ENCODE data around the gene HLCS.

The HLCS gene

GRCh38 chr21:36728371-36729111 is 237.9 kb downstream of the HLCS start:
- no peak for DNase-seq (ENCODE audit: low read depth in 2 of 3, low spot score in 2 of 3)

DNA sequence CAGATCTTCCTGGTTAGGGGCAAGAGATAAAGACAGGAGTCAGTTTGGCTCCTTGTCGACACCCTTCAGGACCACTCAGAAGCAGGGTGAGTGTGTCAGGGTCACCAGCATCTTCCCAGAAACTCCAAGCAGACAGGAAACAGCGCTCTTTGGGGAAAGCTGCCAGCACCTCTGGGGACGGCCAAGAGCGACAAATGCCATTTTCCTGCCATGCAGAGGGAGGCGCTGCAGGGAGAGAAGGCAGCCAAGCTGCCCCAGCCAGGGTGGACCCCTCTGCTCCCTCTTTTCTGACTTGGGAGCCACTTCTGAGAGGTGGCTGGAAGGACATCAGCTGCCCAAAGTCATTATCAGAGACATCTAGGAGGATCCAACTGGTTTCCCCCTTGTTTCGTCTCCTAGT is 238.6 kb downstream of the HLCS start:
- DNase-seq (ENCODE audit: low read depth in 2 of 3, low spot score in 2 of 3) = no peak

GRCh38 chr21:36725793-36726386 is 240.6 kb downstream of the HLCS start:
- no peak for DNase-seq (ENCODE audit: low read depth in 2 of 3, low spot score in 2 of 3)

GRCh38 chr21:36724660-36725059 is 241.8 kb downstream of the HLCS start:
- no peak for DNase-seq (ENCODE audit: low read depth in 2 of 3, low spot score in 2 of 3)

DNA sequence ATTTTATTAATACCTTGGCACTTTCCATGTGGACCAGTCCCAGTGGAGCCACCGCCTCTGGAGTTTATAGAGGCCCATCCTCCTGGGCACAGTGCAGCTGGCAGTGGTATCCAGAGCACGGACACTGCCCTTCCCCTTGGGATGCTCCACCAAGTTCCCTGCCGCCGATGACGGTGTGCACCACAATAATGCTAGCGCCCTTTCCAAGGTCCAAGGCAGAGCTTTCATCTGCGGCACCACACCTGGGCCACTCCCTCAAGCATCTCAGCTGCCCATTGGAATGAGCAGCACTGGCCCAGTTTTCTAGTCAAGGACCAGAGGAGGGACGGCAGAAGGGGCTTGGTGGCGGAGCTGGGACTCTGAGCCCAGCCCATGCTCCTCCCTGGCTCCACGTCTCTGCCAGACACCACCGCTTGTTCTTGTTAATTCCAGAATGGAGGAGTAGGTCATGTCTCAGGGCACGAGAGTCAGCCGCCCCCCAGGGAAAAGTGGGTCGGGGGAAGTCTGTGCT is 243.0 kb downstream of the HLCS start:
- DNase-seq (ENCODE audit: low read depth in 2 of 3, low spot score in 2 of 3) = no peak

DNA sequence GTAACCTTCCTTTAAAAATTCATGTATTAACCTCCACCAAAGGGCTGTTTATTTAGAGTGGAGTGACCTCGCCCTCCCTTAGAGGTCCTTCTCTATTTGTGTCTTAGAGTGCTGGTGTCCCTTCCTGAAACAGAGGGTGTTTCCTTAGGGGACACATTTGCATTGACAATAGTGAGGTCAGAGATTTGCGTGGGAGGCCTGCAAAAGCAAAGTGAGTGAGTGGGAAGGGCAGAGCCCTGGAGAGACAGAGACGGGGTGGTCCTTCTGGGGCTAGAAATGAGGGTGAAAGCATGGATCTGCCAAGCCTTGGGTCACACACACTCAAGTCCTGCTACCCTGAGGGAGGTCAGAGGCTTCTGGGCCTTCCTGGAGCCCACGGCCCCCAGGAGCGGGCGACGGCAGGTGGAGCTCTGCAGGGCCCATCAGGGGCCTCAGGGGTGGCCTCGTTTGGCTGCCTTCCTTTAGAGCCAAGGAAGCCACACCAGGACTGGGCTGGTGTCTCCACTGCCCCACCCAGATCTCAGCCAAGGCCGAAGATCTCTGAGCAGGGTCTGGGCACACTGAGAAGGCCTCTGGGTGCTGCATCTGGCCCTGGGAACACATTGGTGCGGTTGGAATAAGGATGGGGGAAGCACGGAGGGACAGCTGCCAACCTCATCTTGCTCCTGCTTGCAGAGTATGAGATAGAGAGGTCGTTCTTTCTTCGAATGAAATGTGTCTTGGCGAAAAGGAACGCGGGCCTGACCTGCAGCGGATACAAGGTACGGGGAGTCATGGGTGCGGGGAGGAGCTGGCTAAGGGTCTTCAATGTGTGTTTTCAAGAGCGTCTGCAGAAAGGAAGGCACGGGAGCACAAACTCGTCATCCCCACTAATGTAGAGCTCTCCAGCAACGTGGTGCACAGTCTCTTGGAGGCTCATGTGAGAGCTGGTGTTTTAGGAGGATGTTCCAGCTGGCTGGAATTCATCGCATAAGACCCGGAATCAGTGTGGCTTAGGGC is 243.8 kb downstream of the HLCS start:
- no peak for DNase-seq (ENCODE audit: low read depth in 2 of 3, low spot score in 2 of 3)

DNA sequence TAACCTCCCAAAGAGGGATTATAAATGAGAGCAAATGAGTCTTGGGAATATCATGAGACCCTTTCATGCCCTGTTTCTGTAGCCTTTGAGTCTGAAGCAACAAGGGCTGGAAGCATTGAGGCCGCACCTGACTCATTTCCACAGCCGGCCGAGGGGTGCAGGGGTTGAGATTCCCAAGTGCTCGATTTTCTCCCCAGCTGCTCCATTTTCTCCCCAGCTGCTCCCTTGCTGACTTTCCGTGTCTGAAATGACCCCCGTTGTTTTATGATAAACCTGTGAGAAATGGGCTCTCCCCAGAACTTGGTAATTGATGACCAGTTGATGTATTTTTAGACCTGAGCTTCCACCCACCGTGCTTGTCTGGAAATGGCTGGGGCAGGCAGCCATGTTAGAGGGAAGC is 244.7 kb downstream of the HLCS start:
- DNase-seq (ENCODE audit: low read depth in 2 of 3, low spot score in 2 of 3) = no peak

- DNase-seq (ENCODE audit: low read depth in 2 of 3, low spot score in 2 of 3) = no peak
Measured at GRCh38 chr21:36719614-36720013, 246.9 kb downstream of the HLCS start.

GRCh38 chr21:36718951-36719501 is 247.4 kb downstream of the HLCS start:
- no peak for DNase-seq (ENCODE audit: low read depth in 2 of 3, low spot score in 2 of 3)

DNA sequence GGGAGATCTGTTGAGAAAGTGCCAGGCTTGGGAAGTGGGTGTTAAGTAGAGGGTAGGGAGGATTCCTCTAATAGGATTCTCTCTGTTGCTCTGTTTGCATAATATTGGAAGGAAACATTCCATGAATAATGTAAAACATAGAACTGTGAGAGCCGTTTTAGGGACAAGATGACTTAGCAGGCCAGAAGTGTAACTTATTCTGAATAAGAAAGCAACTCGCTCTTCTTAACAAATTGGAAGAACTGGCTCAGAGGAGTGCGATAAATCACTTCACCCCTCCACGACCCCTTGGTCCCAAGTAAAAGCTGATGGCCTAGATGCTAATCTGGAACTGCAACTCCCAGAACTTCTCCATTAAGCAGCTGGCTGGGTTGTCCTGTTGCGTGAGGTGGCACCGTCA is 248.5 kb downstream of the HLCS start:
- DNase-seq (ENCODE audit: low read depth in 2 of 3, low spot score in 2 of 3) = no peak

- no peak for DNase-seq (ENCODE audit: low read depth in 2 of 3, low spot score in 2 of 3)
Measured at GRCh38 chr21:36716836-36717235, 249.6 kb downstream of the HLCS start.

DNA sequence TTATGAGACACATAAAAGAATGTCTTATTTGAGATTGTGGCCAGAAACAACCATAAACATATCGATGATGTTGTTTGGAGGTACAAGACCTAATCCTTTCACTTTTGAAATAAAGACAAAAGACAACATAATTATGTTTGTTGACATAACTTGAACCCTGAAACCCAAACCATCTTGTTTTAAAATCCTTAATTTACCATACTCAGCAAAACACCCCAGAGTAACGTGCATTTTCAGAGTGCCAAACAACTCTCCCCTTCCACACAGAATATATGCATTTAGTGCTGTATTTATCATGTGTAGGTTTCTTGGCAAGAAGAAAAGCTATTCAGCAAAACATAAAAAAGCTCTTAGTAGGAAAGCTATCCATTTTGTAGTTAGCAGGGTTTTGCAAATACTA is 250.1 kb downstream of the HLCS start:
- no peak for DNase-seq (ENCODE audit: low read depth in 2 of 3, low spot score in 2 of 3)

DNA sequence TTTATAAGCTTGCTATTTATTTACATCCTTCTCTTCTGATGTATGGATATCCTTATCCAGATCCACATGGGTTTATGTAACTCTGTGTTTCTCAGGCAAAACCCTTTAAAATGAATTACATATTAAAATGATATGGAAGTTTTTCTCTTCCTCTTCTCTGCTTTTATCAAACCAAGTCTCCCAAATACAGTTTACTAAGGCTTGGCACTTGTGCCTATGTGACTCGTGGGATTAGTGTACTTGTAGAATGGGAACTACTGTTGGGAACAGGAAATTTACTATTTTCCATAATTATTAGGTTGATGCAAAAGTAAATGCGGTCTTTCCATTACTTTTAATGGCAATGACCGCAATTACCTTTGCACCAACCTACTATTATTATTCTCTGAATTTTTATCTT is 252.7 kb downstream of the HLCS start:
- no peak for DNase-seq (ENCODE audit: low read depth in 2 of 3, low spot score in 2 of 3)

GRCh38 chr21:36710729-36711048 is 255.8 kb downstream of the HLCS start:
- no peak for DNase-seq (ENCODE audit: low read depth in 2 of 3, low spot score in 2 of 3)

GRCh38 chr21:36709868-36710728 is 256.4 kb downstream of the HLCS start:
- DNase-seq (ENCODE audit: low read depth in 2 of 3, low spot score in 2 of 3) = no peak

DNA sequence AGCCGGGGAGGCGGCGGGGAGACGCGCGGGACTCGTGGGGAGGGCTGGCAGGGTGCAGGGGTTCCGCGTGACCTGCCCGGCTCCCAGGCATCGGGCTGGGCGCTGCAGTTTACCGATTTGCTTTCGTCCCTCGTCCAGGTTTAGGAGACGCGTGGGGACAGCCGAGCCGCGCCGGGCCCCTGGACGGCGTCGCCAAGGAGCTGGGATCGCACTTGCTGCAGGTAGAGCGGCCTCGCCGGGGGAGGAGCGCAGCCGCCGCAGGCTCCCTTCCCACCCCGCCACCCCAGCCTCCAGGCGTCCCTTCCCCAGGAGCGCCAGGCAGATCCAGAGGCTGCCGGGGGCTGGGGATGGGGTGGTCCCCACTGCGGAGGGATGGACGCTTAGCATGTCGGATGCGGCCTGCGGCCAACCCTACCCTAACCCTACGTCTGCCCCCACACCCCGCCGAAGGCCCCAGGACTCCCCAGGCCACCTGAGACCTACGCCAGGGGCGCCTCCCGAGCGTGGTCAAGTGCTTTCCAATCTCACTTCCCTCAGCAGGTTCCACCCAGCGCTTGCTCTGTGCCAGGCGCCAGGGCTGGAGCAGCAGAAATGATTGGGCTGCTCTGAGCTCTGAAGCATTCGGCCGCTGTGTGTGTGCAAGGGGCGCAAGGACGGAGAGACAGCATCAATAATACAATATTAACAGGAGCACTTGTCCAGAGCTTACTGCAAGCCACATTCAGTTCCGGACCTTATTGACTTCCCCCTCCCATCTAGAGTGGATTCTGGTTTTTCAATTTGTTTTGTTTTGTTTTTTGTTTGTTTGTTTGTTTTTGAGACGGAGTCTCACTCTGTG is 257.2 kb downstream of the HLCS start:
- no peak for DNase-seq (ENCODE audit: low read depth in 2 of 3, low spot score in 2 of 3)

DNA sequence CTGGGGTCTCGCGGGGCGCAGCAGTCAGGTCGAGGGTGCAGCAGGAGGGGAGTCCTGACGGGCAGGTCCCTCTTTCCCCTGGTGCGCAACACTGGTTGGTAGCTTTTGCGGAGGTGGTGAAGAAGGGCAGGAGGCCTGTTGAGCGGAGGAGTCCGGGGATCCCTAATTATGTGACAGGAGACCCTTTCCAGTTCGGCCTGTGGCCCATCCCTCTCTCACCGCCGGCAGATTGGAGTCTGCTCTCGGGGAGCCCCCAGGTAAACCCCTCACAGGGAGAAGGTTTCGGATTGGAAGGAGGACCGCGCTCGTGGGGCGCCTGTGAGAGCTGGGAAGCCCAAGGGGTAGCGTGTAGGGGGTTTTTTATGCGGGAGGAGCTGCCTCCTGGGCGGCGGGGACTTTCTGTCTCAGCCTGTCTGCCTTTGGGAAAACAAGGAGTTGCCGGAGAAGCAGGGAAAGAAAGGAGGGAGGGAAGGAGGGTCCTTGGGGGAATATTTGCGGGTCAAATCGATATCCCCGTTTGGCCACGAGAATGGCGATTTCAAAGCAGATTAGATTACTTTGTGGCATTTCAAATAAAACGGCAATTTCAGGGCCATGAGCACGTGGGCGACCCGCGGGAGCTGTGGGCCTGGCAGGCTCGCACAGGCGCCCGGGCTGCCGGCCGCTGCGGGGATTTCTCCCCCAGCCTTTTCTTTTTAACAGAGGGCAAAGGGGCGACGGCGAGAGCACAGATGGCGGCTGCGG is 258.0 kb downstream of the HLCS start:
- DNase-seq (ENCODE audit: low read depth in 2 of 3, low spot score in 2 of 3) = no peak

DNA sequence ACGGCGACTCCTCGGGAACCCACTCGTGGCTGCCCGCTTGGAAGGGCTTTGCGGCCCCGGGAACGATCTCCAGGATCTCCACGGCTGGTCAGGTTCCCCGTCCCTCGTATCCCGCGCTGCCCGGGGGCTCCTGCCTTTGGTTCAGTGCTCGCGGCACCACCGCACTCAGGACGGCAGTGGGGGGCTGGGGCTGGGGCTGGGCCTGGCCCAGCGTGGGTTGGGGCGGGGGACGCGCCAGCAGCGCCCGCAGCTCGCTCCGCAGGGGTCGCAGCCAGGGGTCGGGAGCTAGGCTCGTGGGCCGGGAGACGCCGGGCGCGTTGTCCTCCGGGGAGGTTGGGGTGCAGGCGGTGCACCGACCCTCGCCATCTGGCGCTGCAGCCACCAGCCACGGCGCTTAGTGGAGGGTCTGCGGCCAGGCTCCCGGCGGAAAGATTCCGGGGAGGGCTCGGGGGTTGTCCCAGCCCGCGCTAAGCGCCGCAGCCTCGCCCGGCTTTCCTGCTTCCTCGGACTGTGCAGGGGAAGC is 258.6 kb downstream of the HLCS start:
- DNase-seq (ENCODE audit: low read depth in 2 of 3, low spot score in 2 of 3) = no peak
